ENCODE results near the gene TMEM72.

TMEM72 gene

GRCh38 chr10:44893604-44894468, 17.3 kb upstream of the TMEM72 start:
- in situ Hi-C loops (cut with HindIII; ENCODE audit: low sequenced_read_pairs), result no loop called here
- DNase-seq (ENCODE audit: low read depth), result no peak
- TF ChIP-seq CTCF (IDR thresholded peaks at IDR 0.05; ENCODE audit: low read depth, low read length, missing control alignments), result no peak
- H3K4me3 ChIP-seq (ENCODE audit: low read depth, low read length), result no peak overlapping the region

- in situ Hi-C loops (cut with HindIII; ENCODE audit: low sequenced_read_pairs), result no loop called here
- no peak overlapping the region for H3K4me3 ChIP-seq (ENCODE audit: low read depth, low read length)
- DNase-seq (ENCODE audit: low read depth), result no peak
- TF ChIP-seq CTCF (IDR thresholded peaks at IDR 0.05; ENCODE audit: low read depth, low read length, missing control alignments), result no peak
Observed at GRCh38 chr10:44894691-44895090, 16.4 kb upstream of the TMEM72 start.

DNA sequence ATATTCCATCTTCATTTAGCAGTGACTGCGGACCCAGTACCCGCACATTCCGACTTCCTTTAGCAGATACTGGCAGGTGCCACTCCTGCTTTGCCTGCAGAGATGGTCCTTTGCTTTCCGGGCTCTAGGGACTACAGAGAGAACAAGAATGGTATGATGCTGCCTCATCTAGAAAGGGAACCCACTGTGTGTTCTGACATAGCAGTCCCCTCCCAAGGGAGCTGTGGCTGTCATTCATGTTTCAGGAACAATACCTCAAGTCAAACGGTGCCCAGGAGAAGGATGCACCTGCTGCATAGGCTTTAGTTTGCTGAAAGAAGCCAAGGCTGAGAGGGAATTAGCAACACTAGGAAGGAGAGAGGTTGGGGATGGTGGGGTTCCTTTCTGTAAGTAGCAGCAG, 15.9 kb upstream of the TMEM72 start:
- DNase-seq (ENCODE audit: low read depth), result no peak
- no peak overlapping the region for H3K4me3 ChIP-seq (ENCODE audit: low read depth, low read length)
- no peak for TF ChIP-seq CTCF (IDR thresholded peaks at IDR 0.05; ENCODE audit: low read depth, low read length, missing control alignments)
- in situ Hi-C loops (cut with HindIII; ENCODE audit: low sequenced_read_pairs), result no loop called here

DNA sequence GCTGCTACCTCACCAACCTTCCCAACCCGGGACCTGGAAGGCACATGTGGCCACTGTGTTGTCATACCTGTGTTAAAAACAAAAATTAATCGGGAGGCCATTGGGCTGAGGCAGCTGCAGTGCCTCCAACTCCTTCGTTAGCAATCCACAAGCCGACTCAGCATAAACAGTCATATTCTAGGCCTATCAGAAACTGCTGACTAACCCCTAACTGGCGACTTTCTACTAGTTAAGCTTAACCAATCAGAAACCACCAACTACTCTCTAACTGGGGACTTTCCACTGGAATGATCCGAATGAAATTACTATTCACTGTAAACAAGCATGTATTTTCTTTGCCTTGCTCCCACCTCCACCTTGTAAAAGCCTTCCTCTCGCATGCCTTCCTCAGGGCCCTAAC, 14.1 kb upstream of the TMEM72 start:
- no peak for TF ChIP-seq CTCF (IDR thresholded peaks at IDR 0.05; ENCODE audit: low read depth, low read length, missing control alignments)
- no peak overlapping the region for H3K4me3 ChIP-seq (ENCODE audit: low read depth, low read length)
- in situ Hi-C loops (cut with HindIII; ENCODE audit: low sequenced_read_pairs), result no loop called here
- DNase-seq (ENCODE audit: low read depth), result no peak

DNA sequence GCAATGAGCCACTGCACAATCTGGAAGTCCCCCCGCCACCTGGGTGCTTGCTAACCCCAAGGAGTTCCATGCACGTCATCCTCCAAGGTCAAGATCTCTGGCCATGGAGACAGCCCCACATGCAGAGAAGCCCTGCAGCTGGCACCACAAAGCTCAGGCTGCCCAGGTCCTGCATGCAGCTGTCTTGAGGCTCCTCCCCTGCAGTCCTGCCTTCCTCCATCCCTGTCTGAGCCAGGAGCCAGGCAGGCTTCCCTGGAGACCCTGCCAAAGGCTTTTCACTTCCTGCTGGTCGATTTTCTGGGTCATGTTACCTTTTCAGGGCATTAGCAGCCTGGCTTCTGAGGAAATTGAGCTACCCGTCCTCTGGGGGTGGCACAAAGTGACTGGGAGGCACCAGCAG, 12.5 kb upstream of the TMEM72 start:
- in situ Hi-C loops (cut with HindIII; ENCODE audit: low sequenced_read_pairs), result no loop called here
- no peak for DNase-seq (ENCODE audit: low read depth)
- no peak for TF ChIP-seq CTCF (IDR thresholded peaks at IDR 0.05; ENCODE audit: low read depth, low read length, missing control alignments)
- no peak overlapping the region for H3K4me3 ChIP-seq (ENCODE audit: low read depth, low read length)

DNA sequence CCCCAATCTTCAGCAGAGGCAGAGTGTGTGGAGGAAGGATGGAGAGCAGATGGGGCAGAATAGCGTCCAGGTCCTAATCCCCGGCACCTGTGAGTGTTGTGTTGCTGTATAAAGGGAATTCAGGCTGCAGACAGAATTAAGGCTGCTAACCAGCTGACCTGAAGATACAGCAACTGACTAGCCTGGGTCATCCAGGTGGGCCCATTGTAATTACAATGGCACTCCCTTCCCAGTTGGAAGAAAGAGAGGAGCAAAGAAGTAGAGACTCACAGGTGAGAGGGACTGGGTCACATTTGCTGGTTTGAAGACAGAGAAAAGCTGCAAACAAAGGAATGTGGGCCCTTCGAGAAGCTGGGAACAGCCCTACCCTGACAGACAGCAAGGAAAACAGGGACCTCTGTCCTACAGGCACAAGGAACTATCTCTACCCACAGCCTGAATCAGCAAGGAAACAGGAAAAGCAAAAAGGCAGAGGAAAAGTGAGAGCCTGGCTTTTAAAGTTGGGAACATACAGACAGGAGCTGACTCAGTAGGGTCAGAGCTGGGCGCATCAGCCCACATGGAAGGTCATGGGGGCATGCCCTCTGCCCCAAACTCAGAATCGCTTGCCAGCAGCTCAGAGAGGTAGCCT, 11.6 kb upstream of the TMEM72 start:
- no peak for TF ChIP-seq CTCF (IDR thresholded peaks at IDR 0.05; ENCODE audit: low read depth, low read length, missing control alignments)
- in situ Hi-C loops (cut with HindIII; ENCODE audit: low sequenced_read_pairs), result no loop called here
- DNase-seq (ENCODE audit: low read depth), result no peak
- no peak overlapping the region for H3K4me3 ChIP-seq (ENCODE audit: low read depth, low read length)

All from astrocyte of the cerebellum (primary cell).